Fibroblast of skin of left quadriceps (primary cell): ENCODE measurements around the gene TRIM8.

Source experiments
- DNase-seq, 2 experiments: peaks; one replicate each; pipeline ENCODE4 v3.0.0-alpha.2; 2013; ENCODE audit warnings: low read depth in 2 of 2

The TRIM8 gene

DNA sequence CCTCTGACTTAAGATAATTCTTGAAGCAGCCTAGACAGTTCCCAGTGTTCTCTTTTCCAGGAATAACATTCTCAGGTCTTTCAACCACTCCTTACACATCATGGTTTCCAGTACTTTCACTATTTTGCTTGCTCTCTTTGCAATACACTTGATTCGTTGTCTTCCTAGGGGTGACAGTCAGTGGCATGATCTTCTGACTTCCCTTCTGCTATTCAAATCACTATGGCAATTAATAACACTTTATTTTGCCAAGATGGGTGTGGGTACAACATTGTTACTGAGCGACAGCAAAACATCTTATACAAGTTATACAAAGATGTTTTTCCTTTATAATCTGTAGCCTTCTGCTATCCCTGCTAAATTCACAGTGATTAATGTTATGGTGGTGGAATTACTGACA is 54.6 kb downstream of the TRIM8 start:
- DNase-seq: no peak

DNA sequence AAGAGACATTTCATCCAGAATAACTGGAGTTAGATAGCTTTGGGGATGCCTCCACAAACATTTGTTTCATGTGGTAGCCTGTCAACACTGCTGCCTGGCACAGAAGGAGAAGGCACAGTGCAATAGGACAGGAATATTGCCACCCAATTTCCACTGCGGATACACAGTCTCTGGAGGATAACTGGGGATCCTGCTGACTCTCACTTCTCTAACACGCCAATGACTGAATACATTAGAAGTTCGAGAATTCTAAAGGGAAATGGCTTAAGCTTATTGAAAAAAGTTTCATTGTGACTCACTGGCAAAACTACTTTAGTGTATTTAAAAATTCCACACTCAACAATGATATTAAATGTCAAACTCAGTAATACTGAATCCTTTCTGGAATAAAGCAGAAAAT is 57.0 kb downstream of the TRIM8 start:
- DNase-seq: no peak

DNA sequence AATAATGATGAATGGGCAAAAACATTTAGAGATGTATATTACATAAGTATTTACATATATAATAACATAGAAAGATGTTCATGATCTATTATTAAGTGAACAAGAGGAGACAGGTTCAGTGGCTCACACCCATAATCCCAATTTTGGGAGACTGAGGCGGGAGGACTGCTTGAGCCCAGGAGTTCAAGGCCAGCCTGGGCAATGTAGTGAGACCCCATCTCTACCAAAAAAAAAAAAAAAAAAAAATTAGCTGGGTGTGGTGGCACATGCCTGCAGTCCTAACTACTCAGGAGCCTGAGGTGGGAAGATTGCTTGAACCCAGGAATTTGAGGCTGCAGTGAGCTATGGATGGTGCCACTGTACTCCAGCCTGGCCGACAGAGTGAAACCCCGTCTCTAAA is 57.5 kb downstream of the TRIM8 start:
- no peak for DNase-seq

DNA sequence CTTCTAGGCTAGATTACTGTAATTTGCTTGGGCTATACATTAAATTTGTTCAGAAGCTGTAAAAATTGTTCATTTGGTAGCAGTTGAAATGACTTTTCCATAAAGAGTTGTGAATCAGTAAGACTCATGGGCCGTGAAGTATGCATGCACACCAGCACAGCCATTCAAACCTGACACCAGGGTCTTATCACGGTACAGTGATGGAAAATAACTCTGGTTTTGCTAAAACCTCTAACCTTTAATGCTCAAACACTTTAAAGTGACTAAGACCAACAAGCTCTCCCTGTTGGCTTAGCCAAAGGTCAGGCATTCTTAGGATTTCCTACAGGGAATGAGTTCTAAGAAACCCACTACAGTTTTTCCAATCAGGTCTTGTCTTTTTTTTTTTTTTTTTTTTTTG is 58.5 kb downstream of the TRIM8 start:
- no peak for DNase-seq

DNA sequence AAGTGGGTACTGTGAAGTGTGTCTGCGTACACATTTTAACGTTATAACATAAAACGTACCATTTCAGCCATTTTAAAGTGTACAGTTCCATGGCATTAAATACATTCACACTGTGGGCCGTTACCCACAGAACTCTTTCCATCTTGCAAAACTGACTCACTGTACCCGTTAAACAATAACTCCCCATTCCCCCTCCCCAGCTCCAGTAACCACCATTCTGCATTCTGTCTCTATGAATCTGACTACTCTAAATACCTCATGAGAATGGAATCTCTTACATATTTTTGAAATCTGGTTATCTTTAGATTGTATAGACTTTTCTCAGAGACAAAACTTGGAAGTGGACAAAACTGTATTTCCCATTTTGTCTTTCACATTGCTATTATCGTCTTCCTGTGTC is 60.6 kb downstream of the TRIM8 start:
- DNase-seq: peak; percentile 51 to 60

DNA sequence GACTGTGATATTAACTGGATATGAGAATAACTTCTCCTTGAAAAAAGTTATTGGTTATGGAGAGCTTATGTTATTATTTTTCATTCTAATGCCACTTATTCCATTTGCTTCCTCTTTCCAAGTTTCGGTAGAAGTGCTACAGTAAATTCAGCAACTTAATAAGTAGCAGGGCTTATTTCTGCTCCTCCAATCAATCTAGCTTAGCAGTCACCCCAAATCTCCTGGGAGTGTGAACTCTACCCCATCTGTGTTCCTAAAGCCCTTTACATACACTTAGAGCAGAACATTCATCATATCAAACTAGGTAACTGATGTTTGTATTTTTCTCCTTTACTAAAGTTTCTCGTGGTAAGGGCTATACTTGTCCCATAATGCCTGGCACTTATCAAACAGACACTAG is 61.3 kb downstream of the TRIM8 start:
- DNase-seq: no peak
